KMS-11 (cell line): ENCODE results near the gene ATP5F1E.
A peak's percentile ranks its signal among the peaks of the same experiment; 100 is the strongest.

Source experiments
- H2AFZ ChIP-seq: fragments of 200-600 bp; sonication (generic); 2 replicates; pipeline ENCODE4 v1.6.1; 2016; ENCODE audit warnings: antibody characterized with exemption, mixed run types, low read depth
- H3K27ac ChIP-seq: fragments of 200-600 bp; sonication (generic); 2 replicates; pipeline ENCODE4 v1.6.1; 2016; ENCODE audit warnings: mild to moderate bottlenecking, mixed run types
- H3K27me3 ChIP-seq: fragments of 200-600 bp; sonication (generic); 2 replicates; pipeline ENCODE4 v1.6.1; 2017; ENCODE audit warnings: mild to moderate bottlenecking, low read depth, mixed run types, moderate library complexity; ENCODE audit not compliant: insufficient read depth
- H3K36me3 ChIP-seq: fragments of 200-600 bp; sonication (generic); 2 replicates; pipeline ENCODE4 v1.6.1; 2017; ENCODE audit warnings: mild to moderate bottlenecking, mixed run types; ENCODE audit not compliant: insufficient read depth
- H3K4me1 ChIP-seq: fragments of 200-600 bp; sonication (generic); 2 replicates; pipeline ENCODE4 v1.6.1; 2016; ENCODE audit warnings: mild to moderate bottlenecking, low read depth, mixed run types; ENCODE audit not compliant: poor library complexity, severe bottlenecking
- H3K4me2 ChIP-seq: fragments of 200-600 bp; sonication (generic); 2 replicates; pipeline ENCODE4 v1.7.0; 2016; ENCODE audit warnings: mild to moderate bottlenecking, mixed run types
- H3K4me3 ChIP-seq: fragments of 200-600 bp; sonication (generic); IDR thresholded peaks from 2 replicates; pipeline ENCODE4 v1.6.1; 2017; ENCODE audit warnings: low read depth, low read length, mixed read lengths; ENCODE audit not compliant: insufficient read depth
- H3K79me2 ChIP-seq: fragments of 200-600 bp; sonication (generic); 2 replicates; pipeline ENCODE4 v1.6.1; 2016; ENCODE audit warnings: low read depth, mixed run types; ENCODE audit not compliant: insufficient read depth
- H3K9ac ChIP-seq: fragments of 200-600 bp; sonication (generic); 2 replicates; pipeline ENCODE4 v1.6.1; 2016; ENCODE audit warnings: mild to moderate bottlenecking, mixed run types
- H4K20me1 ChIP-seq: fragments of 200-600 bp; sonication (generic); 2 replicates; pipeline ENCODE4 v1.6.1; 2016; ENCODE audit warnings: mild to moderate bottlenecking, mixed run types; ENCODE audit not compliant: insufficient read depth
- TF ChIP-seq, protein P1 (sequence below): fragments of 200-600 bp; sonication (generic); conservative IDR thresholded peaks from 2 replicates; pipeline ENCODE4 v1.6.1; 2017; ENCODE audit warnings: low read depth, mild to moderate bottlenecking, antibody characterized with exemption, low read length, moderate library complexity, mixed read lengths

ATP5F1E gene

DNA sequence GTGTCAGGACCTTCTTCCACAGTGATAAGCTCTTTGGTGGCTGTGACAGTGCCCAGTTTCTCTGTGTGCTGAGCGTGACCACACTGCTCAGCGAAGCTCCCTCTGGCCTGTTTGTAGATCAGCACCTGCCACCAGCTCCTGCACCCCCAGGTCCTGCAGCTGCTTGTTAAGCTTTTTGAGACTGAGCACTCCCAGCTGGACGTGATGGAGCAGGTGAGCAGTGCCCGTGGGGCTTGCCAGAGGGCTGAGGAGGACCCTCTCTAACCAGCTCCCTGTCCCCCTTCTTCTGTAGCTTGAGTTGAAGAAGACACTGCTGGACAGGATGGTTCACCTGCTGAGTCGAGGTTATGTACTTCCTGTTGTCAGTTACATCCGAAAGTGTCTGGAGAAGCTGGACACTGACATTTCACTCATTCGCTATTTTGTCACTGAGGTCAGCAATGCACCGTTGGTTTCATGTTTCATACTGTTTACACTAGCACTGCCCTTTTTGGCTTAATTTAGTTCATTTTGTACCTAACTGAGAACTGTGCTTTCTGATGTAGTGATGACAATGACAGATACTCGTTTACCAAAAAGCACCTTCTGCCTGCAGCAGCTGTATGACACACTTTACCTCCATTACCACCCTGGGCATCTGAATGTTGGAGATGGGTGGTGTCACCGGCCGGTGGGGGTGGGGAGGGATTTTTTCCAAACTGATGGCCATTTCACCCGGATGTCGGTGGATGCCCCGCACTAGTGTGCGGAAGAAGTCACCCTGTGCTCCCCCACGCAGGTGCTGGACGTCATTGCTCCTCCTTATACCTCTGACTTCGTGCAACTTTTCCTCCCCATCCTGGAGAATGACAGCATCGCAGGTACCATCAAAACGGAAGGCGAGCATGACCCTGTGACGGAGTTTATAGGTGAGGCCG, 38.5 kb downstream of the ATP5F1E start:
- Histone ChIP-seq H3K4me2 (peak overlapping the region; percentile 31; the same call in 1 of the 2 replicates), H3K4me3 (no peak overlapping the region), H3K79me2 (no peaks in the 10 kb centered on the region; the same call in 1 of the 2 replicates), H2AFZ (no peak overlapping the region), H4K20me1 (no peaks in the 10 kb centered on the region), H3K27me3 (no peaks in the 10 kb centered on the region), H3K27ac (peak overlapping the region; percentile 48), H3K4me1 (peaks cover 45% of the 10 kb centered on the region), H3K36me3 (peaks cover 23% of the 10 kb centered on the region), H3K9ac (no peak overlapping the region; the same call in 1 of the 2 replicates)
- TF ChIP-seq, protein P1, sequence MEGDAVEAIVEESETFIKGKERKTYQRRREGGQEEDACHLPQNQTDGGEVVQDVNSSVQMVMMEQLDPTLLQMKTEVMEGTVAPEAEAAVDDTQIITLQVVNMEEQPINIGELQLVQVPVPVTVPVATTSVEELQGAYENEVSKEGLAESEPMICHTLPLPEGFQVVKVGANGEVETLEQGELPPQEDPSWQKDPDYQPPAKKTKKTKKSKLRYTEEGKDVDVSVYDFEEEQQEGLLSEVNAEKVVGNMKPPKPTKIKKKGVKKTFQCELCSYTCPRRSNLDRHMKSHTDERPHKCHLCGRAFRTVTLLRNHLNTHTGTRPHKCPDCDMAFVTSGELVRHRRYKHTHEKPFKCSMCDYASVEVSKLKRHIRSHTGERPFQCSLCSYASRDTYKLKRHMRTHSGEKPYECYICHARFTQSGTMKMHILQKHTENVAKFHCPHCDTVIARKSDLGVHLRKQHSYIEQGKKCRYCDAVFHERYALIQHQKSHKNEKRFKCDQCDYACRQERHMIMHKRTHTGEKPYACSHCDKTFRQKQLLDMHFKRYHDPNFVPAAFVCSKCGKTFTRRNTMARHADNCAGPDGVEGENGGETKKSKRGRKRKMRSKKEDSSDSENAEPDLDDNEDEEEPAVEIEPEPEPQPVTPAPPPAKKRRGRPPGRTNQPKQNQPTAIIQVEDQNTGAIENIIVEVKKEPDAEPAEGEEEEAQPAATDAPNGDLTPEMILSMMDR, result no peak

DNA sequence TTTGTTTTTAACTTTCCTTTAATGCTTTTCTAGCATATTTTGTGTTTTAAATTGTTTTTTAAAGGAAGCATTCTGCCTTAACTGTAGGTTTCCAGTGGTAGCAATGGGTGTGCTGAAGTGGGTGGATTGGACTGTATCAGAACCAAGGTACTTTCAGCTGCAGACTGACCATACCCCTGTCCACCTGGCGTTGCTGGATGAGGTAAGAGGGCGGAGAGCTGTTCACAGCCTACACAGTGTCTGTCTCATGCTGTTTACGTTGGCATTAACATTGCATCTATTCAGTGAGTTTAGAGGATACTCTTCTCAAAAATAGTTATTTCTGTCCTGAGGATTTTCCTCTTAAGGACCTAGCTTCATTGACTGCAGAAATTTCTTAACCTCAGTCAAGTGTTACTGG, 39.2 kb downstream of the ATP5F1E start:
- Histone ChIP-seq H3K27me3 (no peaks in the 10 kb centered on the region), H3K36me3 (peaks cover 26% of the 10 kb centered on the region), H3K4me3 (no peak overlapping the region), H3K9ac (no peak overlapping the region; the same call in 1 of the 2 replicates), H3K27ac (peak overlapping the region; percentile 48), H4K20me1 (no peaks in the 10 kb centered on the region), H3K4me1 (peaks cover 45% of the 10 kb centered on the region), H3K79me2 (no peaks in the 10 kb centered on the region; the same call in 1 of the 2 replicates), H2AFZ (no peak overlapping the region), H3K4me2 (peak overlapping the region; percentile 31; the same call in 1 of the 2 replicates)
- TF ChIP-seq, protein P1, result no peak

DNA sequence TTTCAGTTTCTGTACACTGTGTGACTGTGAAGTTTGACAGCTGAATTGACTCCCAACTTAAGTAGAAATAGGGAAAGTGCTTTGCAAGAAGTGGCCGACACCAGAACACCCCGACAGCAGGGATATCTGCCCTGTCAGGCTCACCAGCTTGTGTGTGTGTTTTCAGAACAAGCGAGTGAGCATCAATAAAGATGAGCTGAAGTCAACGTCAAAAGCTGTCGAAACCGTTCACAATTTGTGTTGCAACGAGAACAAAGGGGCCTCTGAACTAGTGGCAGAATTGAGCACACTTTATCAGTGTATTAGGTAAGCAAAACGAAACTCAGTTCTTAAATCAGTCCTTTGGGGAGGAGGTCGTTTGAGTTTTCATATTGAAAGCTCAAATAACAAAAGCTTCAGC, 40.4 kb downstream of the ATP5F1E start:
- TF ChIP-seq, protein P1, result no peak
- H3K4me2 ChIP-seq, result peak overlapping the region; percentile 31; the same call in 1 of the 2 replicates
- peaks cover 36% of the 10 kb centered on the region for H3K36me3 ChIP-seq
- no peaks in the 10 kb centered on the region; the same call in 1 of the 2 replicates for H3K79me2 ChIP-seq
- no peaks in the 10 kb centered on the region for H3K27me3 ChIP-seq
- no peak overlapping the region for H3K4me3 ChIP-seq
- H3K9ac ChIP-seq, result no peak overlapping the region
- peaks cover 45% of the 10 kb centered on the region for H3K4me1 ChIP-seq
- H3K27ac ChIP-seq, result 0 out of 2 replicates have a peak overlapping the region, but pooled peaks have one; percentile 48
- no peaks in the 10 kb centered on the region; the same call in 1 of the 2 replicates for H4K20me1 ChIP-seq
- H2AFZ ChIP-seq, result no peak overlapping the region

DNA sequence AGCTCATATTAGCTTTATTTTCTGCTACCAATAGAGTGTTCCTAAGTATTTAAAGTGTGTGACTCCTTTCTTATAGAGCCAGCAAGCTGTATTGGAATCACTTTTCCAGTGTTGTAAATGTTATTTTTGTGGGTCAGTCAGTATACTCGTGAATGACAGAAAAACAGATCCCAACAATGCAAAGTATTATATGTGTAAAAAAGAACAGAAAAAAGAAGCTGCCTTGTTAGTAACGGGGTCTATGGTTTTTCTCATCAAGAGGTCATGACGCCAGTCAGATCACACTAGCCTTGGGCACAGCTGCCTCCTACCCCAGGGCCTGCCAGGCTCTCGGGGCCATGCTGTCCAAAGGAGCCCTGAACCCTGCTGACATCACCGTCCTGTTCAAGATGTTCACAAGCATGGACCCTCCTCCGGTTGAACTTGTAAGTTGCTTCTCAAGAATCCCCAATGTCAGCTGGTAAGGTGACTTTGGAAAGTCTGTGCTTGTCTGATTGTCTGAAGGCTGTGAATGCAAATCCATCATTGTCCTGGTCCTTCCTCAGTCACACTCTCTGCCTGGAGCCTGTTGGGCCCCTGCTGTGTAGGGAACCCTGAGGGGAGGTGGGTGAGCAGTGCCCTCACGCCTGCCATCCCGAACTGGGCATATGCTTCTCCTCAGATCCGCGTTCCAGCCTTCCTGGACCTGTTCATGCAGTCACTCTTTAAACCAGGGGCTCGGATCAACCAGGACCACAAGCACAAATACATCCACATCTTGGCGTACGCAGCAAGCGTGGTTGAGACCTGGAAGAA, 41.3 kb downstream of the ATP5F1E start:
- no peak overlapping the region for H3K4me3 ChIP-seq
- no peak overlapping the region for H3K27ac ChIP-seq
- H3K9ac ChIP-seq, result no peak overlapping the region
- no peak overlapping the region for H3K4me2 ChIP-seq
- peaks cover 45% of the 10 kb centered on the region for H3K4me1 ChIP-seq
- H2AFZ ChIP-seq, result no peak overlapping the region
- no peaks in the 10 kb centered on the region for H3K27me3 ChIP-seq
- no peaks in the 10 kb centered on the region; the same call in 1 of the 2 replicates for H4K20me1 ChIP-seq
- peaks cover 2% of the 10 kb centered on the region; the same call in 1 of the 2 replicates for H3K79me2 ChIP-seq
- peaks cover 35% of the 10 kb centered on the region for H3K36me3 ChIP-seq
- TF ChIP-seq, protein P1, result no peak
